ENCODE results near the gene RNF43. TPM values are rescaled to one million over a fixed set of nuclear protein-coding genes. Genes with fewer than 3 reads are reported as not detected.

The RNF43 gene
- polyA plus RNA-seq, 1 donor = 0.09 TPM

GRCh38 chr17:58382108-58382871 is 35.0 kb downstream of the RNF43 start:
- no peak for DNase-seq (ENCODE audit: low read depth)

- DNase-seq (ENCODE audit: low read depth) = no peak
Observed at GRCh38 chr17:58381124-58382035, 36.0 kb downstream of the RNF43 start.

- no peak for DNase-seq (ENCODE audit: low read depth)
Observed at GRCh38 chr17:58380207-58381123, 36.9 kb downstream of the RNF43 start.

DNA sequence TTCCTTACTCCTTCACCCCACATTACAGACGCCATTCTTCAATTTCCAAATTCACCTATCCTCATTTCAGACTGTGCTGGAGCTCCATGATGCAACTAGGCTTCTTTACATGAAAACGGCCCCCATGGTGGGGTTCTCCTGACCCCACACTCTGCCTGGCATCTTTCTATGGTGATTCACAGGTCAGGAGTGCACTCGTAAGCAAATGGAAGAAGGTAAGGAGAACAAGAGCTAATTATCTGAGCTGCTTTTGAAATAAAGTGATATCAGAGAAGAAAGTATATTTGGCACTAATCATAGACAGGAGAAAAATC is 37.9 kb downstream of the RNF43 start:
- no peak for DNase-seq (ENCODE audit: low read depth)

GRCh38 chr17:58378733-58379510 is 38.4 kb downstream of the RNF43 start:
- DNase-seq (ENCODE audit: low read depth) = no peak

DNA sequence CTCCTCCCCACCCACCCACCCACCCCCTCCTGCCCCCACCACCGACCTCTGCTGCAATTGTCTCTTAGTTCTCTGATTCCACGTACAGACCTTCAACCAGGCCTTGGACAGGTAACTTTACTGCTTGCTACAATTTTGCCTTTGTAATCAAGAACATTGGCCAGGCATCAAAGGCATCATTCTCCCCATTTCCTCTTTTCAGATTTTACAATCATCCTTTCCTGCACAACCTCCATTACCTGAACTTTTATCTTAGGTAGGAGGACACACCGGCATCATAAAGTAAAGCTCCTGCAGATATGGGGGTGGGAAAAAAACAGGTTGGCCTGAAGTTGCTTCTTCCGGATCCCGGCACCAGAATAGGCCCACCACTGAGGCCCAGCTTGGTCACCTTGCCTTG is 39.7 kb downstream of the RNF43 start:
- no peak for DNase-seq (ENCODE audit: low read depth)

DNA sequence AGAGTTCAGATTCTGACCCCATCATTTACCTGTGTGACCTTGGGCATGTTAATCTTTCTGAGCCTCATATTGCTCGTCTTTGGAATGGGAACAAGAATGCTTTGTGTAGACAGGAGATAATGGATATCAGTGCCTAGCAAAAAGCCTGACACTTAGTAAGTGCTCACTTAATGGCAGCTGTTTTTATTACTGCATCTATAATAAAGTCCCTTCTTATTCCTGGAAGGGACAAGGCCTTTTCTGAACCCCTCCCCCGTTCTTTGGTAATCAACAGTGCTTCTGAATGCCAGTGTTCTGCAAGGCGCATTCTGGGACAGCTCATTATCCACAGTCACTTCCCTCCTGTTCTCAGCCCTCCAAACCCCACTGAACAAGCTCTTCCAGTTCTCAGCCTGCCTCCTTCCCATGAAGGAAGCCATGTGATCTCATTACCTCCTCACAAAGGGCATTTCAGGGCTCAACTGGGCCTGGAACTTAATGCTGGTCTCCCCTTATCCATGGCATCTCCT is 40.2 kb downstream of the RNF43 start:
- DNase-seq (ENCODE audit: low read depth) = no peak

- DNase-seq (ENCODE audit: low read depth) = no peak
Observed at GRCh38 chr17:58376472-58377000, 40.8 kb downstream of the RNF43 start.

DNA sequence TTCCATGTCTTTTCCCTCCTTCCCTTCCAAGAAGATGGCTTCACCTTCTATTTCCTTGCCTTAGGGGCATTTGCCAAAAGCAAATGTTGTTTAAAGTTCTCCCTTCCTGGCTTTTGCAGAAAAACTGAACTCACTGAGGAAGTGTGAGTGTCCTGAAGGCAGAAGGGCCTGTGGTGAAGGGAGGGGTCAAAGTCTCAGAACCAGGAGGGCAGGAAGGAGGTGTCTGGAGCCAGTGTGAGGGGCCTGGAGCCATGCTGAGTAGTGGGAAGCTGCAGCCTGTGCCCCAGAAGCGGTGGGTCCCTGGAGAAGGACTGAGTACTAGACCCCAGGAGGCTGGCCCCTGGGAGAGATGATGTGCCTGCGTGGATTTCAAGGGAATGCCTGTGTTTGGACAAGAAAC is 41.5 kb downstream of the RNF43 start:
- DNase-seq (ENCODE audit: low read depth) = no peak

GRCh38 chr17:58375256-58375655 is 42.1 kb downstream of the RNF43 start:
- no peak for DNase-seq (ENCODE audit: low read depth)

DNA sequence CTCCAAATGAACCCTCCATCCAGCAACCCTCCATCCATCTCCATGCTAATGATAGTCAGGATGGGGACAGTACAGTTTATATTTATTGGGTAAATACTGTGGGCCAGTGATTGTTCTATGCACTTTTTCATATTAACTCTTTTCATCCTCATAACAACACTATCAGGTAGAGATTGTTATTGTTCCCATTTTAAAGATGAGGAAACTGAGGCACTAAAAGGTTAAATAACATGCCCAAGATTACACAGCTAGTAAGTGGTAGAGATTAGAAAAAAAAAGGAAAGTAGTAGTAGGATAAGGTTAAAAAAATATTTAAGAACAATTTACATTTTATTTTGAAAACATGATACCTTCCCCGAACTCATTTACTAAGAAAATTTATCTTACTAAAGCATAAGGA is 43.4 kb downstream of the RNF43 start:
- no peak for DNase-seq (ENCODE audit: low read depth)

GRCh38 chr17:58373003-58373402 is 44.3 kb downstream of the RNF43 start:
- DNase-seq (ENCODE audit: low read depth) = no peak

GRCh38 chr17:58371300-58371950 is 45.9 kb downstream of the RNF43 start:
- no peak for DNase-seq (ENCODE audit: low read depth)

- DNase-seq (ENCODE audit: low read depth) = no peak
Observed at GRCh38 chr17:58370716-58371115, 46.6 kb downstream of the RNF43 start.

- no peak for DNase-seq (ENCODE audit: low read depth)
Observed at GRCh38 chr17:58370309-58370708, 47.0 kb downstream of the RNF43 start.

DNA sequence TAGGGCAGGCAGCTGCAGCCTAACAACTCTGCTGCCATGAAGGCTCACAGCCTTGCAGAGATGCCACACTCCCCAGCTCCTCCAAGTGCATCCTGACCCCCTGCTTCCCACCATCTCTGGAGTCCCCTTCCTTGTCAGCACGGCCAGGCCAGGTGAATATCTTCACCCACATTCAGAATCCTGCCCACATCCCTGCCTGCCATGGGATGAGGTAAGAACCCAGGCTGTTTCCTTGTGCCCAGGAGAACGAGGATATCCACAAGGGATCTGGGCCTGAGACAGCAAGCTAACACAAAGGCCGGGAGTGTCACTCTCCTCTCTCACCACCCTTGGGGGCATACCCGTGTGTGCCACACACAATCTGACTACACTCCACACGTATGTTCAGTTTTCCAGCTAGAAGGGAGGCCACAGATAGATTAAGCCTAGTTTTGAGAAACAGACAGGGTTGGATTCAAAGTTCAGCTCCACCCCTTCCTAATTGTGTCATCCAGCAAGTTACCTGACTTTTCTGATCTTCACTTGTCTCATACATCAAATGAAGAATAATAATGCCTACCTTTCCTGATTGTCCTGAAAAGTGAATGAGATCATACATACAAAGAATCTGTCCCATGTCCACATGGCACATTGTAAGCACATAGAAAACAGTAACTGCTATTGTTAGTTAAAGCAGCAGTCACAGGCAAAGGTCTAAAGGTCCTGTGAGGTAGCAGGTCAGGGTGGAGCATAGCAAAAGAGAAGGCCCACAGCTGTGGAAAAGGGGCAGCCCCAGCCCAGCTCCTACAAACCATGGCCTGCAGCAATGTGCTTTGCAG is 47.9 kb downstream of the RNF43 start:
- no peak for DNase-seq (ENCODE audit: low read depth)

DNA sequence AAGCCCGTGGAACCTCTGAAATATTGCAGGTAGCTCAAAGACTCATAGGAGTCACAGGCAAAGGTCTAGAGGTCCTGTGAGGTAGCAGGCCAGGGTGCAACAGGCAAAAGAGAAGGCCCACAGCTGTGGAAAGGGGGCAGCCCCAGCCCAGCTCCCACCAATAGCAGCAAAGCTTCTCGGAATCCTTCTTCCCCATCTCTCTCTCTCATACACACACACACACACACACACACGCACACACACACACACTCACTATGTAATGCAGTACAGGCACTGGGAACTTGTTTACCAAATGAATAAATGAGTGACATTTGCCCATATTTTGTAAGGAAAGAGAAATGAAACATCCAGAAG is 48.5 kb downstream of the RNF43 start:
- DNase-seq (ENCODE audit: low read depth) = no peak

All from forelimb muscle (tissue), 1 donor.